Measurements from ENCODE around the gene DCTN2. TPM values are rescaled to one million over a fixed set of nuclear protein-coding genes. Genes with fewer than 3 reads are reported as not detected.

The DCTN2 gene
- total and polyA plus RNA-seq, 7 experiments from 2014 or later: 52.1 to 78.8 (median 63.0) TPM

DNA sequence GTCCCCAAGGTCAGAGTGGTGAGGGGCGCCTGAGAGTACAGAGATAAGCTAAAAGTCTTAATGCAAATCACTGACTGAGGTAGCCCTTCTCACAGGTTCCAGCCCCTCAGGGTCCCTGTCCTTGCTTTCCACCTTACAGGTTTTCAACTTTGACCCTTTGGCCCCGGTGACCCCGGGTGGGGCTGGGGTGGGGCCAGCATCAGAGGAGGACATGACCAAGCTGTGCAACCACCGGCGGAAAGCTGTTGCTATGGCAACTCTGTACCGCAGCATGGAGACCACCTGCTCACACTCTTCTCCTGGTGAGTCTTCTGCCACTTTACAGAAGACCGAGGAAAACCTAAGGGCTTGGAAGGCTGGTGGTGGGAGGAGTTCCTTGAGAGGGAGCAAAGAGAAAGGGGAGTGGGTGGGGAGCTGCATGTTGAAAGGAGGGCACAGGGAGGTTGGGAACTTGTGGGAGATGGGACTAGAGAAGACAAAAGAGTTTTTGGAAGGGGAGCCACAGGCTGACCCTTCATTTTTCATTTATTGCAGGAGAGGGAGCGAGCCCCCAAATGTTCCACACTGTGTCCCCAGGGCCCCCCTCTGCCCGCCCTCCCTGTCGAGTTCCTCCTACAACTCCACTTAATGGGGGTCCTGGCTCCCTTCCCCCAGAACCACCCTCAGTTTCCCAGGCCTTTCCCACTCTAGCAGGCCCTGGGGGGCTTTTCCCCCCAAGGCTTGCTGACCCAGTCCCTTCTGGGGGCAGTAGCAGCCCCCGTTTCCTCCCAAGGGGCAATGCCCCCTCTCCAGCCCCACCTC is 22.0 kb downstream of the DCTN2 start:
- no peaks in the 10 kb centered on the region for H3K27me3 ChIP-seq (ENCODE audit: control insufficient read depth in 2 of 2, insufficient read depth in 2 of 2, low read length in 2 of 2)
- H3K9me3 ChIP-seq (ENCODE audit: control insufficient read depth in 2 of 3, low read length in 3 of 3): no peaks in the 10 kb centered on the region
- peak overlapping the region; percentile 91 for H3K27ac ChIP-seq (ENCODE audit: low read depth, low read length)
- no peak for DNase-seq
- Mint-ChIP-seq H3K4me1 (peaks cover 25 to 42% (median 35%) of the 10 kb centered on the region in 7 donors), H3K27ac (peak overlapping the region in 6 of 9 donors; percentile 76 to 96 (median 90)), H3K36me3 (peaks cover 0 to 10% (median 4%) of the 10 kb centered on the region in 5 donors), H3K9me3 (peaks cover 0 to 9% (median 0%) of the 10 kb centered on the region in 11 donors), H3K27me3 (peaks cover 0 to 7% (median 0%) of the 10 kb centered on the region in 5 donors), H3K4me3 (peak overlapping the region in 7 of 10 donors; percentile 7 to 99 (median 92))
- no peak for ATAC-seq
- H3K36me3 ChIP-seq (ENCODE audit: control insufficient read depth in 2 of 3, insufficient read depth in 3 of 3, low read length in 3 of 3): peaks cover 0 to 58% (median 18%) of the 10 kb centered on the region in 3 experiments
- POLR2A ChIA-PET: interaction anchor here (1.0 to 2.6 kb wide), 6 partner anchors 7 to 21 kb away, joined by 3 to 10 read pairs (median 5); no protein-coding TSS in a partner anchor
- peaks cover 23 to 26% of the 10 kb centered on the region in 2 donors for H3K4me1 ChIP-seq (ENCODE audit: control insufficient read depth in 2 of 2, insufficient read depth in 2 of 2, low read length in 2 of 2)
- CTCF ChIA-PET: interaction anchor here (0.9 to 2.0 kb wide), 4 partner anchors 14 to 66 kb away, joined by 3 to 6 read pairs (median 4); partner anchors contain the start of gene GLI1
- intact Hi-C loops (cut with micrococcal nuclease): loop anchor here (5.0 to 10.0 kb wide), 4 partner anchors 413 to 1593 kb away; partner anchors contain the start of genes DGKA (in 1 of the 2), NAB2 (in 1 of the 2), NACA (in 1 of the 2) and STAT6 (in 1 of the 2)
- H3K4me3 ChIP-seq (ENCODE audit: low read length): no peak overlapping the region

DNA sequence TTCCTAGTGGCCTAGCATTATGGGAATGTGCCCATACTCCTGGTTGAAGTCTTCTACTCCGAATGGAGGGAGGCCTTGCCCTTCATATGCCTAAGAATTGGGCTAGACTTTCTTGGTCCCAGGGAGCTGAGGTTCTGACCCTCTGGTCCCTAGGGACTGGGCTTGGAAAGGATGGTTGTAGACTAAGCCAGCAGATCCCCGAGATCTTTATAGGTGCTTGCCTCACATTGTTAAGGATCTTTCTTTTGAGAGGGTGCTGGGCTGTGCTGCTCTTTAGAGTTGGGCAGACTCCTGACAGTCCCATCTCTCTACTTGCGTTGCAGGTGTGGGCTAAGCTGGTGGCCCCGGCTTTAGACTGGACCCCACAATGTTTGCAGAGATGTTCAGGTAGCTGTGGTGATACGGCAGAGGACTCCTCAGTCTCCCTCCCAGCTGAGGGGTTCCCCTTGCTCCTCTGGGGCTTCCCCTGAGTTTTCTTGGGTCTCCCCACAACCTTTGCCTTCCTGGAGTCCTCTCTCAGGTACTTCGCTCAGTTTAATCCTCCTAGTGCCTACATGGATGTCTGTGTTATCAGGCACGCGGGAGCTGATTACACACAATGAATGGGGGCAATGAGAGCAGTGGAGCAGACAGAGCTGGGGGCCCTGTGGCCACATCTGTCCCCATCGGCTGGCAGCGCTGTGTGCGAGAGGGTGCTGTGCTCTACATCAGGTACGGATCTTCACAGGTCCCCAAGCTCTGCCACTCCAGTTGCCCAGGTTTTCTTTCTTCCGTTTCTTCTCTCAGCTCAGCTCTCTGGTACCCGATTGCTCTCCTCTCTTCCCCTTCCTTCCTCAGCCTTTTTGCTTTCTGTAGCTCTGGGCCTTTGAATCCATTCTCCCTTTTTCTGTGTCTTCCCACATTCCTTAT is 23.0 kb downstream of the DCTN2 start:
- peaks cover 0 to 50% (median 14%) of the 10 kb centered on the region in 3 experiments for H3K36me3 ChIP-seq (ENCODE audit: control insufficient read depth in 2 of 3, insufficient read depth in 3 of 3, low read length in 3 of 3)
- H3K4me3 ChIP-seq (ENCODE audit: low read length): peak overlapping the region; percentile 58
- ChIA-PET CTCF (interaction anchor here (0.9 to 2.0 kb wide), 6 partner anchors 15 to 101 kb away, joined by 3 to 7 read pairs (median 4); partner anchors contain the start of gene GLI1), POLR2A (interaction anchor here (0.7 to 2.6 kb wide), 14 partner anchors 8 to 64 kb away, joined by 3 to 15 read pairs (median 4); partner anchors contain the start of genes ARHGAP9 and DCTN2)
- no peaks in the 10 kb centered on the region for H3K9me3 ChIP-seq (ENCODE audit: control insufficient read depth in 2 of 3, low read length in 3 of 3)
- H3K4me1 ChIP-seq (ENCODE audit: control insufficient read depth in 2 of 2, insufficient read depth in 2 of 2, low read length in 2 of 2): peaks cover 30 to 32% of the 10 kb centered on the region in 2 donors
- H3K4me3 Mint-ChIP-seq: peak overlapping the region; percentile 90 to 99 (median 92)
- H3K27ac ChIP-seq (ENCODE audit: low read depth, low read length): peak overlapping the region; percentile 91
- H3K27me3 Mint-ChIP-seq: peaks cover 0 to 7% (median 0%) of the 10 kb centered on the region in 5 donors
- ATAC-seq (no peak), DNase-seq (peak in 2 of 9 donors; percentile 12 to 48)
- intact Hi-C loops (cut with micrococcal nuclease): loop anchor here (2.0 to 10.0 kb wide), 7 partner anchors 59 to 1707 kb away; partner anchors contain the start of genes DGKA (in 1 of the 2), NAB2 (in 1 of the 2), NACA (in 1 of the 2) and RPL41 (in 1 of the 2)
- peaks cover 0 to 8% (median 0%) of the 10 kb centered on the region in 5 donors for H3K36me3 Mint-ChIP-seq
- no peaks in the 10 kb centered on the region for H3K27me3 ChIP-seq (ENCODE audit: control insufficient read depth in 2 of 2, insufficient read depth in 2 of 2, low read length in 2 of 2)
- peaks cover 0 to 14% (median 0%) of the 10 kb centered on the region in 11 donors for H3K9me3 Mint-ChIP-seq
- H3K27ac Mint-ChIP-seq: peak overlapping the region; percentile 82 to 96 (median 93)
- H3K4me1 Mint-ChIP-seq: peaks cover 30 to 47% (median 41%) of the 10 kb centered on the region in 7 donors

DNA sequence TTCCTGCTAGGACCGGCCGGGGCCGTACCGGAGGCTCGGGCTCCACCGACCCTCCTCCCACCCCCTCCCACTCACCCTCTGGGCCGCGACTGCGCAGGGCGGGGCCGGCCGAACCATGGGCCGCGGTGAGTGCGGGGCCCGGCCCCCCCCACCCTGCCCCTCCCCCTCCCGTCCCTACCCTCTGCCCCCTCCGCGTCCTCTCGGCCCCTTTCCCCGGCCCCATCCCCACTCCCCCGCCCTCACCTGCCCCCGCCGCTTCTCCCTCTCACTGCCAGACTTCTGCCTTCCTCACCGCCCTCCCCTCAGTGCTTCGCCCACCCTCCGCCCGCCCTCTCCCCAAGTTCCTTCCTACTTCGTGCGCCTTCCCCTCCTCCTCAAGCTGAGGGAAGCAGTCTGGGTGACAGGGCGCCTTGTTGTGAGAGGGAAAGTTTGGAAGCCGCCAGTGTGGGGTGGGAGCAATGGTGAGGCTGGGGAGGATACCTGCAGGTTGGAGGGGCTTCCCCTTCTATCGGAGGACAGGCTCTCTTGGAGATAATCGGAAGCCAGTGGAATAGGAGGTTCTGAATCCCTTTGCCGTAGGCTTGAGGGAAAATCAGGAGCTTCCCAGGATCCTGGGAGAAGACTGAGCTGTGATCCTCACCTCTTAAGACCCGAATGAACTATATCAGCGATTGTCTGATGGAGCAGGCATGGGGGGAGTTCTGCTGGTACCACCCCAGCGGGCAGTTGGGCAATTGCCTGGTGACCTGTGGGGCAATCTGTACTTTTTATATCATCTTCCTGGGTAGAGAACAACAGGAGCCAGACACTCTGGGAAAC is 23.9 kb downstream of the DCTN2 start:
- Mint-ChIP-seq H3K36me3 (peaks cover 0 to 14% (median 0%) of the 10 kb centered on the region in 5 donors), H3K27me3 (peaks cover 0 to 7% (median 0%) of the 10 kb centered on the region in 5 donors), H3K9me3 (peaks cover 0 to 14% (median 0%) of the 10 kb centered on the region in 11 donors), H3K4me1 (peaks cover 39 to 54% (median 50%) of the 10 kb centered on the region in 7 donors), H3K27ac (peak overlapping the region; percentile 82 to 96 (median 93)), H3K4me3 (peak overlapping the region; percentile 90 to 99 (median 94))
- intact Hi-C loops (cut with micrococcal nuclease): loop anchor here (1.0 to 10.0 kb wide), 9 partner anchors 60 to 1706 kb away; partner anchors contain the start of genes DGKA (in 1 of the 2), NAB2 (in 1 of the 2), NACA (in 1 of the 2) and RPL41 (in 1 of the 2)
- Histone ChIP-seq H3K36me3 (ENCODE audit: control insufficient read depth in 2 of 3, insufficient read depth in 3 of 3, low read length in 3 of 3) (peaks cover 0 to 43% (median 14%) of the 10 kb centered on the region in 3 experiments), H3K4me3 (ENCODE audit: low read length) (peak overlapping the region; percentile 58), H3K27me3 (ENCODE audit: control insufficient read depth in 2 of 2, insufficient read depth in 2 of 2, low read length in 2 of 2) (no peaks in the 10 kb centered on the region), H3K4me1 (ENCODE audit: control insufficient read depth in 2 of 2, insufficient read depth in 2 of 2, low read length in 2 of 2) (peaks cover 32 to 39% of the 10 kb centered on the region in 2 donors), H3K27ac (ENCODE audit: low read depth, low read length) (peak overlapping the region; percentile 91), H3K9me3 (ENCODE audit: control insufficient read depth in 2 of 3, low read length in 3 of 3) (no peaks in the 10 kb centered on the region)
- ATAC-seq: no peak
- CTCF ChIA-PET: interaction anchor here (1.1 to 2.0 kb wide), 4 partner anchors 21 to 64 kb away, joined by 4 to 7 read pairs (median 5); partner anchors contain the start of gene GLI1
- POLR2A ChIA-PET: interaction anchor here (0.7 to 2.6 kb wide), 11 partner anchors 7 to 63 kb away, joined by 3 to 15 read pairs (median 4); partner anchors contain the start of genes ARHGAP9 and DCTN2
- peak in 1 of 9 donors; percentile 66 for DNase-seq

DNA sequence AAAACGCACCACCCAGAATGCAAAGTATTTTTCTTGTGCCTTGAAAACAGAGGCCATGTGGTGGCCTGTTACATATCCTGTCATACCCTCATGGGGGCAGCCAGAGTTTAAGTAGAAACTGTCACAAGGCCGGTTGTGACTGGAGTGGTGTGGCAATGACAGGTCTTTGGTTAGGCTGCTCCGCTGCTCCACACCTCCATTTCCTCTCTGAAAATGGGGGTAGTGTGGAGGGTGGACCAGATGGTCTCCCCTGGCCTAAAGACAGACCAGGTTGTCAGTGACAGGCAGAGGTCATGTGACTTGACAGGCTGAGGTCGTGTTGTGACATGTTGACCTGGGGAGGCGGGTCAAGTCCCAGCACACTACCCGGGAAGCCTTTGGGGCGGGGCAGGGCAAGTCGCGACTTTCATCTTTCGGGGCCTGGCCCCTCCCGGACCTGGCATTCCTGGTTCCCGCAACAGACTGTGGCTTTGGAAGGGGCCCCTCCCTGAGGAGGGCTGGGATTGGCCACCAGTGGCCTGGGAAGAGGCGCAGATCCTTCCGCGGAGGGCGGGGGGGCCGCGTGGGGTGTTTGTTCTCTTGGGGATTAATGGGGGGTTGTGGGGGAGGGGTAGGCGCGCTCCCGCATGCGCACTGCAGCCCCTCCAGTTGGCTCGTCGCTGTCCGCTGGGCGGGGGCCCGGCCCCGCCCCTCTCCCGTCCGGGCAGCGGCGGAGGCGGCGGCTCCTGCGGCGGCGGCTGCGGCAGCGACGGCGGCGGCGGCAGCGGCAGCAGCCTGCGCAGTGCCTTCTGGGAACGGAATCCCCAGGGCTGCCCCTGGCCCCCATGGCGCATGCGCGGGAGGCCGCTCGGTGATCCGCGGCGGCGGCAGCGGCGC is 24.7 kb downstream of the DCTN2 start, which contains the start of gene MBD6:
MBD6 (plus strand) TSS at position 814 of the 876 bp plus-strand sequence. CDS start 1,480 bp downstream, outside the sequence.
- Histone ChIP-seq H3K36me3 (ENCODE audit: control insufficient read depth in 2 of 3, insufficient read depth in 3 of 3, low read length in 3 of 3) (peaks cover 0 to 38% (median 7%) of the 10 kb centered on the region in 3 experiments), H3K4me1 (ENCODE audit: control insufficient read depth in 2 of 2, insufficient read depth in 2 of 2, low read length in 2 of 2) (peaks cover 32 to 41% of the 10 kb centered on the region in 2 donors), H3K9me3 (ENCODE audit: control insufficient read depth in 2 of 3, low read length in 3 of 3) (no peaks in the 10 kb centered on the region), H3K4me3 (ENCODE audit: low read length) (peak within 1 kb of the TSS; percentile 68), H3K27me3 (ENCODE audit: control insufficient read depth in 2 of 2, insufficient read depth in 2 of 2, low read length in 2 of 2) (no peaks in the 10 kb centered on the region), H3K27ac (ENCODE audit: low read depth, low read length) (peak within 1 kb of the TSS; percentile 91)
- Mint-ChIP-seq H3K4me3 (peak within 1 kb of the TSS; percentile 92 to 99 (median 98)), H3K9me3 (peaks cover 0 to 14% (median 0%) of the 10 kb centered on the region in 11 donors), H3K27ac (peak within 1 kb of the TSS; percentile 97 to 100 (median 99)), H3K27me3 (peaks cover 0 to 7% (median 0%) of the 10 kb centered on the region in 5 donors), H3K36me3 (peaks cover 0 to 19% (median 5%) of the 10 kb centered on the region in 5 donors), H3K4me1 (peaks cover 44 to 62% (median 55%) of the 10 kb centered on the region in 7 donors)
- intact Hi-C loops (cut with micrococcal nuclease): loop anchor here (1.0 to 10.0 kb wide), 9 partner anchors 61 to 1705 kb away; partner anchors contain the start of genes DGKA (in 1 of the 2), NAB2 (in 1 of the 2), NACA (in 1 of the 2) and RPL41 (in 1 of the 2)
- ATAC-seq (peak; percentile 59), DNase-seq (peak; percentile 86 to 96 (median 92))
- CTCF ChIA-PET: interaction anchor here (1.2 kb wide), 1 partner anchor 40 kb away, joined by 4 read pairs; no protein-coding TSS in a partner anchor
- POLR2A ChIA-PET: interaction anchor here (1.2 to 1.8 kb wide), 2 partner anchors 45 to 62 kb away, joined by 3 to 15 read pairs; no protein-coding TSS in a partner anchor
